GM12872 (cell line): ENCODE results near the gene SETBP1.

Source experiments
- CTCF ChIP-seq: IDR thresholded peaks from 3 replicates; pipeline ENCODE4 v1.5.1; 2011; ENCODE audit warnings: low read depth, mild to moderate bottlenecking, low read length, moderate library complexity; ENCODE audit not compliant: insufficient read depth

Gene SETBP1

DNA sequence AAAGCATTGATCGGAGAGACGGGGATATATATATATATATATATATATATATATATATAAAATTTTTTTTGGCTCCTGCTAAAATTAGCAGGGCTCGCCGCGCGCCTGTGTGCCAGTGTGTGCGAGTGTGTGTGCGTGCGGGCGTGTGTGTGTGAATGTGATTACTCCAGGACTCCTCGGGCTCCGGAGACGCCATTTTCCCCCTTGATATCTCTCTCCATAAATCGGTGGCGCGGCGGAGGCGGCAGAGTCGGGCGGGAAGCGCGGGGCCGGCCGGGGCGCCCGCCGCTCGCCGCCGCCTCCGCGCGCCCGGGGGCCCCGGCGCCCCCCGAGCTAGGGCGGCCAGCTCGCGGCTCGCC, 795 bp upstream of the SETBP1 start:
- TF ChIP-seq CTCF, result no peak

GRCh38 chr18:44681076-44681970, 635 bp downstream of the SETBP1 start:
- TF ChIP-seq CTCF, result no peak

DNA sequence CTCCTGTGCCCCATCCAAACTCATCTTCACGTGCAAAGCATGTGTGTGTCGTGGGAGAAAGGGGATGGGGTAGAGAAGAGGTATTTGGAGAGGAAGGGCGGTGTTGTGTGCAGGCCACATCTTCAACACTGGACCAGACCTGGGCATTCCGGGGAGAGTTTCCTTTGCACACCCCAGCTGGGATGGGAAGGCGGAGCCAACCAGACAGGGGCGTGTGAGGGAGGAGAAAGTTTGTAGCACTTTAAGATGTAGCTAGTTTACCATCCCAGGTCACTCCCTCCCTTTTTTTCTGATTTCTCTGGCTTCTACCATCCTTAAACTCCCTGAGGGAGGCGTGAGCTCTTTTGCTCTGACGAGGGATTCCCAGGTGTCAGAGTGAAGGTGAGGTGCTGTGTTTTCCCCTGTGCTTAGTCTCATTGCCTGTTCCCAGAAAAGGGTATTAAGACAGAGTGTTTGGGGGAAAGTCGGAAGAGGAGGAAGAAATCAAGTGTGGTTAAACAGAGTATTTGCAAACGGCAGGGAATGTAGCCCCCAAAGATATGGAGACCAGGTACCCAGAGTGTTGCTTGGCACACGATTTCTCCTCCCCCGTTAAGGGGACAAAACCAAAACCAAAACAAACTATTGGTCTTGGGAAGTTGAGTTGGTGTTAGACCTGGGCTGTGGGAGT, 1.6 kb downstream of the SETBP1 start:
- TF ChIP-seq CTCF, result no peak

- no peak for TF ChIP-seq CTCF
These were observed 2.2 kb downstream of the SETBP1 start for GRCh38 chr18:44682871-44683221.

DNA sequence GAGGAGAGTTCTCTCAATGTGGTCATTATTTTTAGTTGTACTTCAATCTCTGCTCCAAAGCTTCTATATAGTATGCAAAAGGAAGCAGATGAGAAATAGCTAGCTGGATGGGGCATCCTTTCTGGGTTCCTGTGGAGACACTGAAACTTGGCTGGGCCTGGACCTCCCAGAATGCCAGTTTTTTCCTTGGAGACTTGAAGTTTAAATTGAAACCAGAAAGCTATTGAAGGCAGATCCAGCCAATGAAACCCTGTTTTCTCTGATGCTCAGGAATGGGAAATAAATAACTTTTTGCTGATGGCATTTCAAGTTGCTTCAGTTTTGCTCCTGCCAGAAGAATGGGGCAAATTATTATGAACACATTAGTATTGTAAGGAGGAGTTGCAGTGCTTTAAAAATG, 2.9 kb downstream of the SETBP1 start:
- no peak for TF ChIP-seq CTCF

DNA sequence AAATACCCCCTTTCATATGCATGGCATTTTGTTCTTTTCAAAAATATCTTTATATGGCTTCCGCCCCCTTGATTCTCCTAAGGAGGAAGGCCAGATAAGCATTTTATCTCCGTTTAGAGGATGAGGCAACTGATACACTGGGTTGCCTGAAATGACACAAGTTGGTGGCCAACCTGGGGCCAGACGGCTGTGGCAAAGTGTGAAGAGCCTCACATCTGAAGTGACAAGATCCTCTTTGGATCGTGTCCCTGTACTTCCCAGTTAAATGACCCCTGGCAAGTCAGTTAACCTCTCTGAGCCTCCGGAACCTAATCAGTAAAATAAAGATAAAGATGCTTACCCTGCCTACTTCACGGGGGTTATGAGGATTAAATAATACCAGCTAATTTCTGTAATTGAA, 4.6 kb downstream of the SETBP1 start:
- no peak for TF ChIP-seq CTCF

GRCh38 chr18:44686156-44686555, 5.5 kb downstream of the SETBP1 start:
- no peak for TF ChIP-seq CTCF
